Loucy (cell line): ENCODE measurements around the gene SERPINB1.

Experiments
- H2AFZ ChIP-seq: fragments of 200-600 bp; sonication (generic); 2 replicates; pipeline ENCODE4 v1.6.0; 2016; ENCODE audit warnings: antibody characterized with exemption, mild to moderate bottlenecking, low read length, moderate library complexity
- H3F3A ChIP-seq: fragments of 200-600 bp; 2 replicates; pipeline ENCODE4 v1.6.0; 2016; ENCODE audit warnings: antibody characterized with exemption, low read depth, mild to moderate bottlenecking
- H3K27me3 ChIP-seq: fragments of 200-600 bp; sonication (generic); 2 replicates; pipeline ENCODE4 v1.6.1; 2014; ENCODE audit warnings: low read length, mild to moderate bottlenecking; ENCODE audit not compliant: insufficient read depth, poor library complexity, severe bottlenecking
- H3K36me3 ChIP-seq: fragments of 200-600 bp; sonication (generic); 2 replicates; pipeline ENCODE4 v1.6.1; 2016; ENCODE audit warnings: low read length; ENCODE audit not compliant: insufficient read depth
- H3K4me1 ChIP-seq: fragments of 200-600 bp; sonication (generic); 2 replicates; pipeline ENCODE4 v1.5.1; 2014; ENCODE audit warnings: low read length, mild to moderate bottlenecking; ENCODE audit not compliant: insufficient read depth, poor library complexity, severe bottlenecking
- H3K4me2 ChIP-seq: fragments of 200-600 bp; sonication (generic); 2 replicates; pipeline ENCODE4 v1.6.0; 2014; ENCODE audit warnings: antibody characterized with exemption, low read length, low read depth, mild to moderate bottlenecking; ENCODE audit not compliant: poor library complexity, severe bottlenecking
- H3K4me3 ChIP-seq: fragments of 200-600 bp; sonication (generic); 2 replicates; pipeline ENCODE4 v1.5.1; 2014; ENCODE audit warnings: low read length, mild to moderate bottlenecking, mixed read lengths; ENCODE audit not compliant: poor library complexity, severe bottlenecking
- H3K79me2 ChIP-seq: fragments of 200-600 bp; sonication (generic); 2 replicates; pipeline ENCODE4 v1.6.1; 2014; ENCODE audit warnings: low read length; ENCODE audit not compliant: insufficient read depth
- H3K9ac ChIP-seq: fragments of 200-600 bp; sonication (generic); 2 replicates; pipeline ENCODE4 v1.6.0; 2014; ENCODE audit warnings: mild to moderate bottlenecking, low read depth, low read length, moderate library complexity; ENCODE audit not compliant: poor library complexity, severe bottlenecking
- H3K9me2 ChIP-seq: fragments of 200-600 bp; sonication (generic); replicated peaks from 2 replicates; pipeline ENCODE4 v1.6.1; 2016; ENCODE audit warnings: low read depth, low read length, mixed read lengths
- H3K9me3 ChIP-seq: fragments of 200-600 bp; sonication (generic); 2 replicates; pipeline ENCODE4 v1.6.1; 2014; ENCODE audit warnings: mild to moderate bottlenecking, antibody characterized with exemption, low read length, low read depth; ENCODE audit not compliant: insufficient read depth
- H4K20me1 ChIP-seq: fragments of 200-600 bp; sonication (generic); 2 replicates; pipeline ENCODE4 v1.6.0; 2014; ENCODE audit warnings: antibody characterized with exemption, low read length, mild to moderate bottlenecking; ENCODE audit not compliant: insufficient read depth, poor library complexity, severe bottlenecking
- CTCF ChIP-seq: fragments of 200-600 bp; sonication (generic); conservative IDR thresholded peaks from 2 replicates; pipeline ENCODE4 v1.5.1; 2014; ENCODE audit warnings: mild to moderate bottlenecking, antibody characterized with exemption, low read length
- EZH2phosphoT487 ChIP-seq: fragments of 200-600 bp; IDR thresholded peaks from 2 replicates; pipeline ENCODE4 v1.6.1; 2018; ENCODE audit warnings: antibody characterized with exemption, mild to moderate bottlenecking, moderate library complexity, borderline replicate concordance

Gene SERPINB1

GRCh38 chr6:2865270-2865669 is 23.6 kb upstream of the SERPINB1 start:
- Histone ChIP-seq H3K4me1 (peaks cover 30% of the 10 kb centered on the region), H3K4me2 (no peak overlapping the region)

GRCh38 chr6:2863901-2864300 is 22.2 kb upstream of the SERPINB1 start:
- Histone ChIP-seq H3K4me1 (peaks cover 37% of the 10 kb centered on the region), H3F3A (0 out of 2 replicates have a peak, but pooled peaks cover 5% of the 10 kb centered on the region), H3K9me3 (no peaks in the 10 kb centered on the region), H3K4me2 (peak overlapping the region; percentile 60), H4K20me1 (no peaks in the 10 kb centered on the region), H2AFZ (no peak overlapping the region), H3K79me2 (no peaks in the 10 kb centered on the region), H3K4me3 (no peak overlapping the region), H3K27me3 (no peaks in the 10 kb centered on the region), H3K9me2 (no peaks in the 10 kb centered on the region), H3K9ac (peak overlapping the region; percentile 50), H3K36me3 (no peaks in the 10 kb centered on the region)
- no peak for TF ChIP-seq CTCF
- no peak for TF ChIP-seq EZH2phosphoT487

More at GRCh38 chr6:2865270-2865669, 23.6 kb upstream of the SERPINB1 start:
- TF ChIP-seq CTCF (no peak), EZH2phosphoT487 (no peak)
- no peaks in the 10 kb centered on the region for H3K79me2 ChIP-seq
- H3K9ac ChIP-seq: no peak overlapping the region
- H4K20me1 ChIP-seq: no peaks in the 10 kb centered on the region
- H3K36me3 ChIP-seq: no peaks in the 10 kb centered on the region
- H2AFZ ChIP-seq: no peak overlapping the region
- no peak overlapping the region for H3K4me3 ChIP-seq
- 0 out of 2 replicates have a peak, but pooled peaks cover 5% of the 10 kb centered on the region for H3F3A ChIP-seq
- H3K27me3 ChIP-seq: no peaks in the 10 kb centered on the region
- H3K9me2 ChIP-seq: no peaks in the 10 kb centered on the region
- no peaks in the 10 kb centered on the region for H3K9me3 ChIP-seq

- H3K4me3 ChIP-seq: peak overlapping the region; percentile 13
- no peaks in the 10 kb centered on the region for H3K36me3 ChIP-seq
- H4K20me1 ChIP-seq: no peaks in the 10 kb centered on the region
- TF ChIP-seq CTCF (no peak), EZH2phosphoT487 (no peak)
- H3K79me2 ChIP-seq: no peaks in the 10 kb centered on the region
- H3K4me1 ChIP-seq: peaks cover 49% of the 10 kb centered on the region
- H2AFZ ChIP-seq: no peak overlapping the region
- peak overlapping the region; percentile 60 for H3K4me2 ChIP-seq
- H3K9ac ChIP-seq: peak overlapping the region; percentile 50
- H3K9me2 ChIP-seq: no peaks in the 10 kb centered on the region
- H3K9me3 ChIP-seq: no peaks in the 10 kb centered on the region
- no peaks in the 10 kb centered on the region for H3K27me3 ChIP-seq
- H3F3A ChIP-seq: 0 out of 2 replicates have a peak, but pooled peaks cover 5% of the 10 kb centered on the region
These were observed 21.1 kb upstream of the SERPINB1 start for GRCh38 chr6:2862712-2863181.
